GM19099 (cell line): ENCODE measurements around the gene CPEB4.

ENCODE experiments used
- POLR2A ChIP-seq: IDR thresholded peaks from 3 replicates; pipeline ENCODE4 v1.6.1; 2011; ENCODE audit warnings: low read depth; ENCODE audit not compliant: insufficient read length; ENCODE audit errors: extremely low read depth

CPEB4 gene

DNA sequence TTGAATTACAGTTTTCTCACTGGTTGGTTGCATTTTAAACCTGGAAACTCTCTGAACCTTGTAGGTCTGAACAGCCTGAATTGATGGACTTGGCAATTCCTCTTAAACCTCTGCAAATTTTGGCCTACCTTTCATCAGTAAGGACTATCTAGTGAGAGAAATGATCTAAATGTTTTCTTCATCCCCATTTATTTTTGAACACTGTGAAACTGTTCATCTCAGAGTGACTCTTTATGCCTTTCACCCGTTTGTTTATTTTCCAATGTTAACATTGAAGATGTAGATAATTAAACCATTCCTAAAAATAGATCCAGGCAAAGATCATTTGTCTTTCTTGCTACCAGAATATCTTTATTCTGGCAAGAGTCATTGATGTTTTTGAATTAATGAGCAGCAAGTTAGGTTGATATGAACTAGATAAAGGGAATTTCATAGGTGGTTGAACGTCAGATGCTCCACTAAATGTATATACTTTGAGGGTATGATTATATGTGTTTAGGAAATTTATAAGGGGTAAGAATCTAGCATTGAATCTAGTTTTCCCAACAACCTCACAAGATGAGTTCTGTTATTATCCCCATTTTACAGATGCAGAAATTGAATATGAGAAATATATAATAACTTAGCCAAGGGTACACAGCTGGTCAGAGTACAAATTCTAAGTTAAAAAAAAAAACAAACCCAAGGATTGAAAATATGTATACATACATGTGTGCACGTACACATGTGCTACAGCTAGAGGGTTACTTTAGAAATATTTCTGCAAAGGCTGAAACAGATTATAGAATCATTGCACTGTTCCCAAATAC, 3.4 kb downstream of the CPEB4 start:
- TF ChIP-seq POLR2A: no peak

DNA sequence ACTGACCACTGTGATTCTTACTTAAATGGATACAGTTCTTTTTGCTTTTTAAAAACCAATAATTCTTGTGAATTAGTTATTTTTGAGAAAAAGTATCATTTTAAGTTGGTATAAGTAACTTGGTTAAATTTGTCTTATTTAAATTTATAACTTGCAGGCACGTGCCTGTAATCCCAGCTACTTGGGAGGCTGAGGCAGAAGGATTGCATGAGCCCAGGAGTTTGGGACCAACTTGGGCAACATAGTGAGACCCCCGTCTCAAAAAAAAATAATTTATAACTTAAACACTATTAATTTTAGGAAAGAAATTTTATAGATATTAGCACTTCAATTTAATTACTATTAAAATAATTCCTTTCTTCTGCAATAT, 5.0 kb downstream of the CPEB4 start:
- no peak for TF ChIP-seq POLR2A

DNA sequence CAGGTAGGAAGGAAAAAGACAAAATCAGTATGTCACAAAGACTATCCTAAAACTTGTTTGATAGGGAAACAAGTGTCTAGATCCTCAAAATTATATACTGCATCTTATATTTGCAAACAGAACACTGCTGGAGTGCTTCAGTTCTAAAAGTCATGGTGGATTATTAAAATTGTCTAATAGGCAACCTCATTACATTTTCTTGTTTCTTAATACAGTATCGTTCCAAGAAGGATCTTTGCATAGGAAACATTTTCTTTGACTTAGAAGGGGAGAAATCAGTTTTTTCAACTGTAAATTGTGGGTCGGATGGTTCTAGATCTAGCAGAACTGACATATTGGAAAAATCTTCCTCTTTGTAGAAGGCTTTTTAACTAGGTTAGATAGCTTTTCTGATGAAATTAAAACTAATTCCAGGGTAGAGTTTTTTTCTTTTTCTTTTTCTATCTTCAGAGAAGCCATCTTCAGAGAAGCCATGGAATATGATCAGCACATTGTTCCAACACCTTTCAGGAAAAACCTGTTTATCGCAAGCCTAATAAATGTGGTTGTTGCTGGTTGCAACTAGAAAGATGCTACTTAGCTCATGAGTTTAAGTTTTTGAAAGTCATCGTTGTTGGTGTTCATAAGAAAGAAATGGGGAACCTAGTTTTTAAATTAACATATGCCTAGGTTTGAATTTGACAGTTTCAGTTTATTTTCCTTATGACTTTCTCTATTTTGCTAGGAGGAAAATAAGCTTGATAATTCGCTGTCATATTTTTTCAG, 7.4 kb downstream of the CPEB4 start:
- TF ChIP-seq POLR2A: no peak

DNA sequence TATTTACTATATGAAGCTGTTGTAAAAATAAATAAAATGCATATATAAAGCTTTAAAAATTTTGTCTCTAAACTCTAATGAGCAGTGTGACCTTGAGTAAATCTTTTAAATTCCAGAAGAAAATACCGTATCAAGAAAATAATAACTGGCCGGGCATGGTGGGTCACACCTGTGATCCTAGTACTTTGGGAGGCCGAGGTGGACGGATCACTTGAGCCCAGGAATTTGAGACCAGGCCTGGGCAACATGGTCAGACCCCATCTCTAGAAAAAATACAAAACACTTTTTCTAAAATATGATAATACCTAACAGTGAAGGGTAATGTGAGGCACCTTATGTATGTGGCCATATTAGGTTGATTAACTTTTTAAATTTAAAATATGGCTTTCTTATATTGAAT, 8.5 kb downstream of the CPEB4 start:
- no peak for TF ChIP-seq POLR2A

DNA sequence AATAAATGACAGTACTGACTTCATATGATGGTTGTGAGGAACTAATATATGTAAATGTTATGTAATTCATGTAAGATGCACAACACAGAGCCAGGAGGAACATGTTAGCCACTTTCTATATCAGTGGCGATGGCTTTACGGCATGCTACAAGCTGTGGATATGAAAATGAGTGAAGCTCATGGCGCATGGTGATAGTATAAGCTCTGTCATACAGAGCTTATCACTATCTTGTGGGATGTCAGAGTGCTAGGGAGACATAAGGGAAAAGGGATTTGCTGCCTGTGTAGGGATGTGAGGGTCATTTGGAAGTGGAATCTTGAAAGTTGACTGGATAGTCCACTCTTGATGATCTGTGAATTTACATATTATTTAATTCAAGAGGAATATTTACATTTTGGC, 13.6 kb downstream of the CPEB4 start:
- no peak for TF ChIP-seq POLR2A

DNA sequence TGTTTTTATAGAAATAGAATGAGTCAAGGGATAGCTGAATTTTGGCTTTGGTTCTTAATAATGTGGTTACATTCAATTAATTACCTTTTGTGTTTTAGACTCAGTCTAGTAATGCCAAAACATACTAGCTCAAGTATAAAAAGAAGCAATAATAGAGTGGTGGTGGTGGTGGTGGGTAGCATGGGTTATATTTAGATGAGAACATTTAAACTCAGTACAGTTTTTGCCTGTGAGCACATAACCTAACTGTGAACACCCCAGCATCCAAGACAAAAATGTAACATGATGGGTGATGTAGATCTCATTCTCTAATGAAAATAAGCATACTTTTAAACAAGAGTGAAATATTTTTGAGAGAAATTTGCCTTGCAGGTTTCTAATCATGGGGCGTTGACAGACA, 14.2 kb downstream of the CPEB4 start:
- no peak for TF ChIP-seq POLR2A

DNA sequence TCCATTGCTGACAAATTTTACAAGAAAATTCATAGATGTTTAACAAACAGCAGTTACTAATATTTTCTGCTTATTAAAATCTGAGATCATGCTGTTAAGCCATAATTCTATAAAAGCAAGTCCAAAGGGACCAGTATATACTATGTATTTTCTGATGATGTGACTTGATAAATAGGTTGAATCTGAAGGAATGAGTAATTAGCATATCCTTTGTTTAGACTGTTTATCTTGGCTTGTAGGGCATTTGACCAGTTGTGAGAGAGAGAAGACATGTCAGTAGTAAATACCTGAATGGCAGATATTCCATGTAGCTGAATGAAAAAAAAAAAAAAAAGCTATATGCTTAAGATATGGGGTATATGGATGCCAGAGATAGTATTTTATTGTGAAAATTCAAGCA, 14.6 kb downstream of the CPEB4 start:
- no peak for TF ChIP-seq POLR2A

DNA sequence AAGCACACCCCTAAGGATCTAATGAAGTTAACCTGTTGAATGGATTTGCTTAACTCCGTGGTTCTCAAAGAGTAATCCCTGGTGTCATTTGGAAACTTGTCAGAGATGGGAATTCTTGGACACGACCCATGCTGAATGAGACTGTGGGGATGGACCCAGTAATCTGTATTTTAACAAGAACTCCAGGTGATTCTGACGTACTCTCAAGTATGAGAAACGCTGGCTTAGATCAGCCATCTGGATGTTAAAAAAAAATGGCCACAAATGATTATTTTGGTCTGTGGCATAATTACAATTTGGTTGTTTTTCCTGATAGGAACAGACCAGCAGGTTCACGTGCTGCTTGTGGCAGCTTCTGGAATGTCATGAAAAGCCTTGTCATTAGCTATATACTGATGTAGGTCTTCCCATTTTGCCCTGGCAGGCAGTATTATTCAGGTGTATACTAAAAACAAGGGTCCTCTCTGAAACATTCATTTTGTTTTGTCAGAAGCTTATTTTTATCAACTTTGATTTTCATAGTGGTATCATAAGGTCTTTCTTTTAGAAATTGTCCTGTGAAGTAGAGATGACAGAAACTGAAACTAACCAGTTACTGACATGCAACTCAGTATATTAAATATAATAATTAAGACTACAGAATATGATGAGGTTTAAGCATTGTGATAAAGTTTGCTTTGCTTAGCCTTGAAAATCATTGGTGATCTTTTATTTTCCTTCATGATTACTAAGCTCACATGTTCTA, 15.4 kb downstream of the CPEB4 start:
- TF ChIP-seq POLR2A: no peak

DNA sequence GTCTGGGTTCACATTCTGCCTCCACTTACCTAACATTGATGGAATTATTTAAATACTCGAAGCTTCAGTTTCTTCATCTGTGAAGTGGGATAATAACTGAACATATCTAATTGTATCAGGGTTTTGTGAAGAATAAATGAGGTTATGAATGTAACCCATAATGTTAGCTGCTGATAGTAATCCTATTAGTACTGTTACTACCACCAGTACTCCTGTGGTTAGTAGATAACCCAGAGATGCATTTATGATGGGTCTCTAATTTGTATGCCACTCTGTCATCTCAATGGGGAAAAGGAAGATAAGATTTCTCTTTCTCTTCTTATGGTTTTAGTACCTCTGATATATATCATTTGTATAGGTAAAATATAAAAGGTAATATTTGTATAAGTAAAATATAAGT, 16.0 kb downstream of the CPEB4 start:
- no peak for TF ChIP-seq POLR2A

DNA sequence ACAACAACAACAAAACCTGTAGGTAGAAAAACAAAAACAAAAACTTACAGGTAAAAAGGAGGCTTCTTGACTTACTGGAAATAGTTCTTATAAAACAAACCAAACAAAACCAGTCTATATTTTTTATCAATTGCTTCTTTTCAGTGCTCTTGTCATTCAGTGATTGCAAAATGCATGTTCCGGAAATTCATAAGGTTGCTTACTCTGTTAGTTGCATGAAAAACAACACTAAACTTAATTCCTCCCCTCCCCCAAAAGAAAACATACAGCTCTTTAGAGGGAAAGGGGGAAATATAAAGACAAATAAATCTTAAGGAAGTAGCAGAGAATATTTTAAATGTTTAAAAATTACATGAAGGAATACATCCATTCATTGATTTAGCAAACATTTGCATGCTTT, 19.1 kb downstream of the CPEB4 start:
- TF ChIP-seq POLR2A: no peak

DNA sequence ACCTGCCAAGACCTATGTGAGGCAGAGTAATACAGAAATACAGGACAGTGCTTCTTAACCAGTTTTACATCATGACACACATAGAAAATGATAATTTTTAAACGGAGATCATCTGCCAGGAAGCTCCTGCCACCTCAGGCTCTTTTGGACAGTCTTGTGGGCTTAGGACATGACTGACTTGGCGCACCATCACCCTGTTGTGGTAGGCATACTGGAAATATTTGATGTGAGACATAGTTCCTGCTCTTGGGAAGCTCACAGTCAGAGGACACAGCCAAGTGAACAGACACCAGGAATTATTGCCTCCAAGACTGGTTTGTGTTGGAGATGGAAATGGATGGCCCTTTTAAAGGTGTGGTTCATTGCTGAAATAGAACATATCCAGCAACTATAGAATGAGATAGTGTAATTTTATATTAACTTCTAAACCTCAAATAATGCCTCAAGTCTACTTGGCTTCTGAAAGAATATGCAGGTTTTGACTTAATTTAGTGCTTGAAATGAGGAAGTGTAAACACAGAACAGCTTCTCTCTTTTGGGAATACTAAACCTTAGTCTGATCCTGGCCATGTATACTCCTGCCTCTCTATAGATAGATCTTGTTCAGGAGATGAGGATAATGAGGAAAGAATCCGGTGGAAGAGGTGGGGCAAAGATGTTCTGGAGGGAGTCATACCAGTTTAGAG, 19.7 kb downstream of the CPEB4 start:
- TF ChIP-seq POLR2A: no peak

DNA sequence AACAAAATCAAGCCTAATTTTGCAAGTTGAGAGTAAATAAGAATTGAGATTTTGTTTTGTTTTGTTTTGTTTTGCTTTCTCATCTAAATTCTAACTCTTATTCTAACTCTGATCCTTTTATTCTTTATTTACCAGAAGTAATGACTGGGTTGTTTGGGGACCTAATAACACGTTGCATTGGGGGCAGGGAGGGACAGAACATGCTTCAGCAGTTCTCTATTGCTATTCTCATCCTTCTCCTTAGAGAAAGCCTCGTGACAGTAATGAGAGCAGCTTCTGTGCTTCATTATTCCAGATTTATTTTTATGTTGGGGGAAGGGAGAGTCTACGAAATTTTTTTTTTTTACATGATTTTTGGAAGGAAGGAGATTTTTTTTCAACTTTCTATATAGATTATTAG, 21.1 kb downstream of the CPEB4 start:
- TF ChIP-seq POLR2A: no peak

DNA sequence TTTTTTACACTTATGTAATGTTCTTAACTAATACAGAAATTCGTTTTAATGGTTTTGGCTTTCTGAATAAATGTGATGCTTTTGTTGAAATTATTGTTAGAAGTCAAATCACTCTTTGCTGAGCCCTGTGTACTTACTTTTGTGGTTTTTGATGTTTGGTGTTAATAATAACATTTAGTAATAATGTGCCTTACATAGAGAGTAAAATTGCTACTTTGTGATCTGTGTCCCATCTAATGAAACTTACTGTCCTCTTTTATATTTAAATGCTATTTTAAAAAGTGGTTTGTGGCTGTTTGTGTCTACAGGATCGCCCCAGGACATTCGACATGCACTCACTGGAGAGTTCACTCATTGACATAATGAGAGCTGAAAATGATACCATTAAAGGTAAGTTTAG, 22.1 kb downstream of the CPEB4 start:
- TF ChIP-seq POLR2A: no peak

DNA sequence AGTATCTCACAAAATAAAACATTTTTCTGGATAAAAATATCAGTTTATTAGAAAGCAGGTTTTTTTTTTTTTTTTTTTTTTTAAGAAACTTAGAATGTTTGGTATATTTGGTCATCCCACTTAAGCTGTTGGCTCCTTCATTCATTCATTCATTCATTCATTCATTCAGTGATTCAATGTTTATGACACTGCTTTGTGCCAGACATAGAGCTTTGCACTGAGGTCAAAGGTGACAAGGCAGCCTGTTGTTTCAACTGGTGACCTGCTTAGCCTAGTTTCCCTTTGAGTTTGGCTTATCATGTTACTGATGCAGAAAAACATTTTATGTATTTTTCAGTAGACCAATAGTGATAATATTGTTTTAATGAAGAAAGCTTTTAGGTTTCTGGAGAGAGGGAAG, 23.5 kb downstream of the CPEB4 start:
- no peak for TF ChIP-seq POLR2A

DNA sequence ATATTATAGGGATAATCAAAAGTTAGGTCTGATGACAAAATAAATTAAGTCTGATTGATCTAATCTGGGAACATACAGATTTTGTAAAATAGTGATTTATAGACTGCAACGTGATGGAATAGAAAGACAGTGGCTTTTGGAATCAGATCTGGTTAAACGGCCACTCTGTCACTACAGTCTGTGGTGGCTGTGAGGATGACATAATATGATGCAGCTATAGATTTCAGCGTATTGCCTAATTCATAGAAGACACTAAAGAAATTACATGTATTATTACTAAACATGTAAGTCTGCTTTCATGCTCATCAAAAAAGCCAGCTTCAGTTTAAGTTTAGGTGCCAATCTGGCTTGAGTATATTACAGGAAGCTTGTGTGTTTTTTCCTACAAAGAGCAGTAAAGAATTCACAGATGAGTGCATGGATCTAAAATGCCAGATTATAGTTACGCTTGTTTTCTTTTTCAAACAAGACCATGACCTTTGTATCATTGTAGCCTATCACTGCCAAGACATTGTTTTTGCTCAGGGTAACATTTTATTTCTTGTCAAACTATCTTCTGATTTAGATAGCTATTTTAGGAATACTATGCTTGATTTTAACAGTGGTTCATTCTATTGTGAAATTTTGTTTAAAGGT, 25.7 kb downstream of the CPEB4 start:
- no peak for TF ChIP-seq POLR2A
